DOHH2 (cell line): Measurements from ENCODE around the gene DYRK1B.

Experiments
- CTCF ChIP-seq: fragments of 200-600 bp; sonication (generic); IDR thresholded peaks from one replicate; pipeline ENCODE4 v1.5.1; 2014; ENCODE audit warnings: antibody characterized with exemption, mild to moderate bottlenecking, low read depth, low read length; ENCODE audit not compliant: poor library complexity, severe bottlenecking
- EZH2phosphoT487 ChIP-seq: fragments of 200-600 bp; sonication (generic); IDR thresholded peaks from 2 replicates; pipeline ENCODE4 v1.6.1; 2017; ENCODE audit warnings: borderline replicate concordance, mild to moderate bottlenecking, antibody characterized with exemption, low read length, moderate library complexity, mixed read lengths

- no peak for TF ChIP-seq CTCF
- no peak for TF ChIP-seq EZH2phosphoT487
Observed at GRCh38 chr19:39865953-39866352, 32.0 kb upstream of the DYRK1B start.
